Mesenchymal stem cell (in vitro differentiated cells and primary cell): ENCODE data around the gene TTC24.
"Not testable (repeated sequence)": the region's sequence is repeated elsewhere in the genome, so short reads cannot be mapped to it uniquely, and the experiment has no call there.

Source experiments
- DNase-seq: peaks from one replicate; pipeline ENCODE4 v3.0.0-alpha.2; 2013
- H2AFZ ChIP-seq: one replicate; pipeline ENCODE4 v1.6.1; 2013; ENCODE audit warnings: low read depth, mild to moderate bottlenecking, control low read depth, inconsistent platforms, low read length, moderate library complexity
- H2AK5ac ChIP-seq: 2 replicates; pipeline ENCODE4 v1.6.1; 2013; ENCODE audit warnings: low read length, moderate library complexity, mild to moderate bottlenecking, inconsistent platforms; ENCODE audit not compliant: severe bottlenecking
- H2BK120ac ChIP-seq: one replicate; pipeline ENCODE4 v1.6.1; 2013; ENCODE audit warnings: low read depth, mild to moderate bottlenecking, inconsistent platforms, low read length, moderate library complexity
- H2BK12ac ChIP-seq, 2 experiments: one replicate each; pipeline ENCODE4 v1.6.1; 2013; ENCODE audit warnings: inconsistent platforms in 2 of 2, low read length in 2 of 2, mild to moderate bottlenecking in 2 of 2, moderate library complexity in 2 of 2, control low read depth in 1 of 2
- H2BK15ac ChIP-seq: one replicate; pipeline ENCODE4 v1.6.1; 2013; ENCODE audit warnings: mild to moderate bottlenecking, low read depth, inconsistent platforms; ENCODE audit not compliant: poor library complexity, severe bottlenecking
- H2BK5ac ChIP-seq: 2 replicates; pipeline ENCODE4 v1.6.1; 2013; ENCODE audit warnings: low read depth, mild to moderate bottlenecking, low read length, control low read depth, inconsistent platforms; ENCODE audit not compliant: poor library complexity, severe bottlenecking
- H3K14ac ChIP-seq, 2 experiments: one replicate each; pipeline ENCODE4 v1.6.1; 2013; ENCODE audit warnings: inconsistent platforms in 2 of 2, low read length in 2 of 2, control low read depth in 1 of 2, mild to moderate bottlenecking in 1 of 2, moderate library complexity in 1 of 2
- H3K18ac ChIP-seq, 2 experiments: one replicate each; pipeline ENCODE4 v1.6.1; 2013; ENCODE audit warnings: inconsistent platforms in 2 of 2, low read length in 2 of 2, control low read depth in 1 of 2, low read depth in 1 of 2, mild to moderate bottlenecking in 1 of 2
- H3K23ac ChIP-seq, 2 experiments: one replicate each; pipeline ENCODE4 v1.6.1; 2013; ENCODE audit warnings: inconsistent platforms in 2 of 2, low read length in 2 of 2, mild to moderate bottlenecking in 2 of 2, moderate library complexity in 2 of 2, control low read depth in 1 of 2
- H3K27ac ChIP-seq: 2 replicates; pipeline ENCODE4 v1.5.1; 2013; ENCODE audit warnings: mild to moderate bottlenecking, moderate library complexity, low read length, control low read depth, inconsistent platforms; ENCODE audit not compliant: poor library complexity, severe bottlenecking
- H3K27me3 ChIP-seq, 2 experiments: 2 replicates each; pipeline versions ENCODE4 v1.6.1 to v1.7.0; 2013; ENCODE audit warnings: low read length in 2 of 2, mild to moderate bottlenecking in 2 of 2, moderate library complexity in 2 of 2, control low read depth in 1 of 2, inconsistent platforms in 1 of 2; ENCODE audit not compliant: control insufficient read depth in 1 of 2, insufficient read depth in 1 of 2
- H3K36me3 ChIP-seq, 2 experiments: 2 replicates each; pipeline versions ENCODE4 v1.6.1 to v1.7.0; 2013; ENCODE audit warnings: low read length in 2 of 2, control low read depth in 1 of 2, inconsistent platforms in 1 of 2, low read depth in 1 of 2, mild to moderate bottlenecking in 1 of 2; ENCODE audit not compliant: insufficient read depth in 2 of 2, control insufficient read depth in 1 of 2
- H3K4ac ChIP-seq, 2 experiments: one replicate each; pipeline ENCODE4 v1.6.1; 2013; ENCODE audit warnings: inconsistent platforms in 2 of 2, low read length in 2 of 2, mild to moderate bottlenecking in 2 of 2, moderate library complexity in 2 of 2, control low read depth in 1 of 2, low read depth in 1 of 2
- H3K4me1 ChIP-seq: 2 replicates; pipeline ENCODE4 v1.6.1; 2013; ENCODE audit warnings: low read depth, low read length, control low read depth; ENCODE audit not compliant: control insufficient read depth, insufficient read depth
- H3K4me2 ChIP-seq: 2 replicates; pipeline ENCODE4 v1.6.1; 2013; ENCODE audit warnings: low read length, mild to moderate bottlenecking, inconsistent platforms; ENCODE audit not compliant: poor library complexity, severe bottlenecking
- H3K4me3 ChIP-seq, 2 experiments: 2 replicates each; pipeline versions ENCODE4 v1.5.1 to v1.7.0; 2013; ENCODE audit warnings: low read length in 2 of 2, mild to moderate bottlenecking in 2 of 2, control low read depth in 1 of 2, low read depth in 1 of 2; ENCODE audit not compliant: insufficient read depth in 1 of 2
- H3K79me1 ChIP-seq: replicated peaks from 2 replicates; pipeline ENCODE4 v1.6.1; 2013; ENCODE audit warnings: mild to moderate bottlenecking, control low read depth, low read length, inconsistent platforms; ENCODE audit not compliant: poor library complexity, severe bottlenecking
- H3K9ac ChIP-seq: 2 replicates; pipeline ENCODE4 v1.7.0; 2013; ENCODE audit warnings: mild to moderate bottlenecking, low read length, moderate library complexity
- H3K9me3 ChIP-seq: 2 replicates; pipeline ENCODE4 v1.7.0; 2013; ENCODE audit warnings: mild to moderate bottlenecking, low read length; ENCODE audit not compliant: control insufficient read depth
- H4K8ac ChIP-seq: one replicate; pipeline ENCODE4 v1.6.1; 2013; ENCODE audit warnings: inconsistent platforms, mild to moderate bottlenecking, low read length, moderate library complexity
- H4K91ac ChIP-seq: one replicate; pipeline ENCODE4 v1.6.1; 2013; ENCODE audit warnings: mild to moderate bottlenecking, low read length, inconsistent platforms
- WGBS: methylation state at CpG from one replicate; pipeline ENCODE4 v1.1.7; 2013; ENCODE audit warnings: mixed read lengths; 5-methylcytosine and 5-hydroxymethylcytosine counted together

Gene TTC24

DNA sequence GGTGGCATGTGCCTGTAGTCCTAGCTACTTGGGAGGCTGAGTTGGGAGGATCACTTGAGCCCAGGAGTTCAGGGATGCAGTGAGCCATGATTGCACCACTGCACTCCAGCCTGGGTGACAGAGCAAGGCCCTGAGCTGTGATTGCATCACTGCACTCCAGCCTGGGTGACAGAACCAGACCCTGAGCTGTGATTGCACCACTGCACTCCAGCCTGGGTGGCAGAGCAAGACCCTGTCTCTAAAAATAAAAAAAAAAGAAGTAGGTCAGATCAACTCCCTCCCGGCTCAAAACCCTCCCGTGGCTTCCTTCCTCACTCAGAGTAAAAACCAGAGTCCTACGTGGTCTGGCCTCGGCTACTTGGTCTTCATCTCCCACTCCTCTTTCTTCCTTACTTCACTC, 26.6 kb upstream of the TTC24 start:
- H3K4me3 ChIP-seq, H4K8ac ChIP-seq, H3K9me3 ChIP-seq, H2BK120ac ChIP-seq, H3K27ac ChIP-seq, H2AFZ ChIP-seq, H3K23ac ChIP-seq, H3K14ac ChIP-seq, H2BK5ac ChIP-seq, H2BK12ac ChIP-seq, H4K91ac ChIP-seq, H3K9ac ChIP-seq, H3K18ac ChIP-seq, H3K27me3 ChIP-seq, H2AK5ac ChIP-seq, H3K79me1 ChIP-seq, H3K4ac ChIP-seq, H3K4me2 ChIP-seq, H2BK15ac ChIP-seq: not testable (repeated sequence)
- peaks cover 5 to 14% of the 10 kb centered on the region in 2 experiments for H3K36me3 ChIP-seq
- DNase-seq: peak; percentile 26
- 98% methylated on average over 4 of the region's 4 CpGs for WGBS
- peaks cover 10% of the 10 kb centered on the region for H3K4me1 ChIP-seq

DNA sequence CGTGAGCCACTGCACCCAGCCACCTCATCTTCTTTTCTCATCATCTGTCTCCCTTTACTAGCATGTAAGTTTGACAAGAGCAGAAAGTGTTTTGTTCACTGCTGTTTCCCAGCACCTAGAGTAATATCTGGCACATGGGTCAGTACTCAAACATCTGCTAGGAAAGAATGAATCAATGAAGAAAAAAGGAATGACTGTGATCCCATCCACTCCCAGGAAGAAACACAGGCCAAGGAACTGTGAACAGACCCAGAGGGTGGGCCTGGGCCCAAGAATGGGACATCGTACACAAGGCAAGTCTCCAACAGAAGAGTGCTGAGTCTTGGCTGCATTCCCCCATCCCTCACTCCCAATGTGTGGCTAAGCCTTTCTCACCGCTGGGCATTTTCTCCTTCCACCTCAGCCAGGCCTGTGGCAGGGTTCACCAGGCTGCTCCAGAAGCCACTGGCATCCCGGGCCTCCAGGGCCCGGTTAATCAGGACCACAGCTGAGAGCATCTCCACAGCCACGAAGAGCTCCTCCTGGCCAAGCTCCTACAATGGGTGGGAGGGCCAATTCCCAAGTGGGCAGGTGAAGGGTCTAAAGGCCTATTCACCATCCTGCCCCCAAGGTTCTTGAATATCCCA, 25.6 kb upstream of the TTC24 start:
- H3K36me3 ChIP-seq: peaks cover 2 to 8% of the 10 kb centered on the region in 2 experiments
- H3K4me1 ChIP-seq: peaks cover 10% of the 10 kb centered on the region
- H2BK12ac ChIP-seq: no peak overlapping the region
- no peaks in the 10 kb centered on the region for H3K79me1 ChIP-seq
- no peak overlapping the region for H3K27ac ChIP-seq
- H2BK5ac ChIP-seq: no peak overlapping the region
- H3K4me3 ChIP-seq: no peak overlapping the region
- no peak overlapping the region for H3K4ac ChIP-seq
- H2BK120ac ChIP-seq: no peak overlapping the region
- DNase-seq: no peak
- no peak overlapping the region for H3K9ac ChIP-seq
- no peaks in the 10 kb centered on the region for H3K27me3 ChIP-seq
- no peak overlapping the region for H3K4me2 ChIP-seq
- no peaks in the 10 kb centered on the region for H3K9me3 ChIP-seq
- no peak overlapping the region for H3K18ac ChIP-seq
- WGBS: 97% methylated on average over 6 of the region's 6 CpGs
- H2AK5ac ChIP-seq: no peak overlapping the region
- no peak overlapping the region for H4K8ac ChIP-seq
- no peak overlapping the region for H2BK15ac ChIP-seq
- no peak overlapping the region for H3K14ac ChIP-seq
- no peak overlapping the region for H2AFZ ChIP-seq
- no peak overlapping the region for H4K91ac ChIP-seq
- no peak overlapping the region for H3K23ac ChIP-seq

DNA sequence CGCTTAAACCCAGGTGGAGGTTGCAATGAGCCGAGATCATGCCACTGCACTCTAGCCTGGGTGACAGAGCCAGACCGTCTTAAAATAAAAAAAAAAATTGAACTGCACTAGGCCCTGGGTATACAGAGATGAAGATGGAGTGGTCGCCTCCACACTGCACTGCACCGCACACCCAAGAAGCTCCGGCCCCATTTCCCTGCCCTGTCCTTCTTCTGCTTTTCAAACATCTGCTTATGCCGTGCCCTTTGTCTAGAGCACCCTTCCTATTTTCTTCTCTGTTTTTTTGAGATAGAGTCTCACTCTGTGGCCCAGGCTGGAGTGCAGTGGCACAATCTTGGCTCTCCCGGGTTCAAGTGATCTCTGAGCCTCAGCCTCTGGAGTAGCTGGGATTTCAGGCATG, 24.6 kb upstream of the TTC24 start:
- no peak overlapping the region for H3K4ac ChIP-seq
- H3K4me2 ChIP-seq: no peak overlapping the region
- no peak overlapping the region for H3K27ac ChIP-seq
- no peak overlapping the region for H2AFZ ChIP-seq
- no peak for DNase-seq
- no peak overlapping the region for H4K91ac ChIP-seq
- H3K79me1 ChIP-seq: no peaks in the 10 kb centered on the region
- H2AK5ac ChIP-seq: no peak overlapping the region
- H3K18ac ChIP-seq: no peak overlapping the region
- H3K36me3 ChIP-seq: peaks cover 2 to 13% of the 10 kb centered on the region in 2 experiments
- H2BK12ac ChIP-seq: no peak overlapping the region
- peaks cover 10% of the 10 kb centered on the region for H3K4me1 ChIP-seq
- H3K9ac ChIP-seq: no peak overlapping the region
- H4K8ac ChIP-seq: no peak overlapping the region
- H3K23ac ChIP-seq: no peak overlapping the region
- no peak overlapping the region for H2BK5ac ChIP-seq
- no peak overlapping the region for H3K4me3 ChIP-seq
- H2BK120ac ChIP-seq: no peak overlapping the region
- 86% methylated on average over 8 of the region's 8 CpGs for WGBS
- H2BK15ac ChIP-seq: no peak overlapping the region
- no peaks in the 10 kb centered on the region for H3K9me3 ChIP-seq
- no peaks in the 10 kb centered on the region for H3K27me3 ChIP-seq
- no peak overlapping the region for H3K14ac ChIP-seq

DNA sequence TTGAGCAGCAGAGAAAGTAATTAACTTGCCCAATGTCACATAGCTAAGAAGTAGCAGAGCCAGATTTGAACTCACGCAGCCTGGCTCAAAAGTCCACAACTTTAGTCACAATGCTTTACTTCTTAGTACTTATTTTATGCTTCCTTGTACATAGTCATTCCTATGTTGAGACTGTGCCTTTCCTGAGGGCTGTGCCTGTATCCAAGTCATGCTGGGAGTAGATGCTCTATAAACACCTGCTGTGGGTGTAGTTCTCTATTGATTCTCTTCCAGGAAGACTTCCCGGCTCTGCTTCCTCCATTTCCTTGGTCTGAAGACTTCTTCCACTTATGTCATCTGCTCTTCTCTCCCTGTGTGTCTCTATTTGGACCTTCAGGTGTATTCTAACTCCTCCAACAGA, 23.8 kb upstream of the TTC24 start:
- Histone ChIP-seq H4K8ac (no peak overlapping the region), H3K4me1 (peaks cover 10% of the 10 kb centered on the region), H3K79me1 (no peaks in the 10 kb centered on the region), H3K9me3 (no peaks in the 10 kb centered on the region), H2AK5ac (no peak overlapping the region), H3K4me3 (no peak overlapping the region), H3K23ac (no peak overlapping the region), H2BK5ac (no peak overlapping the region), H3K4me2 (no peak overlapping the region), H2BK12ac (no peak overlapping the region), H3K14ac (no peak overlapping the region), H3K27me3 (no peaks in the 10 kb centered on the region), H3K36me3 (peaks cover 2 to 9% of the 10 kb centered on the region in 2 experiments), H2BK15ac (no peak overlapping the region), H3K18ac (no peak overlapping the region), H2AFZ (no peak overlapping the region), H3K9ac (no peak overlapping the region), H3K4ac (no peak overlapping the region), H3K27ac (no peak overlapping the region), H2BK120ac (no peak overlapping the region), H4K91ac (no peak overlapping the region)
- no peak for DNase-seq
- 43% methylated on average over 2 of the region's 2 CpGs for WGBS
